OCI-LY1 (cell line): ENCODE data around the gene TTC23L.

Source experiments
- H2AFZ ChIP-seq: fragments of 200-600 bp; sonication (generic), shearing (Covaris generic); 2 replicates; pipeline ENCODE4 v1.6.0; 2014; ENCODE audit warnings: antibody characterized with exemption, mild to moderate bottlenecking, low read length
- H3F3A ChIP-seq: fragments of 200-600 bp; sonication (generic), shearing (Covaris generic); 2 replicates; pipeline ENCODE4 v1.6.0; 2014; ENCODE audit warnings: mild to moderate bottlenecking, antibody characterized with exemption, low read length, moderate library complexity; ENCODE audit not compliant: insufficient read depth
- H3K27ac ChIP-seq: fragments of 200-600 bp; sonication (generic); 2 replicates; pipeline ENCODE4 v1.5.1; 2014; ENCODE audit warnings: low read length, mixed run types, mild to moderate bottlenecking, low read depth; ENCODE audit not compliant: poor library complexity, severe bottlenecking
- H3K27me3 ChIP-seq: fragments of 200-600 bp; sonication (generic); 2 replicates; pipeline ENCODE4 v1.6.0; 2014; ENCODE audit warnings: antibody characterized with exemption, mild to moderate bottlenecking, low read length, moderate library complexity; ENCODE audit not compliant: insufficient read depth
- H3K36me3 ChIP-seq: fragments of 200-600 bp; sonication (generic); 2 replicates; pipeline ENCODE4 v1.6.1; 2014; ENCODE audit warnings: mild to moderate bottlenecking, antibody characterized with exemption, low read length, moderate library complexity, mixed read lengths; ENCODE audit not compliant: insufficient read depth
- H3K4me1 ChIP-seq: fragments of 200-600 bp; sonication (generic); 2 replicates; pipeline ENCODE4 v1.5.1; 2014; ENCODE audit warnings: mild to moderate bottlenecking, low read length, moderate library complexity; ENCODE audit not compliant: insufficient read depth, severe bottlenecking
- H3K4me2 ChIP-seq: fragments of 200-600 bp; sonication (generic), shearing (Covaris generic); 2 replicates; pipeline ENCODE4 v1.6.1; 2014; ENCODE audit warnings: low read length
- H3K4me3 ChIP-seq: fragments of 200-600 bp; sonication (generic); 2 replicates; pipeline ENCODE4 v1.5.1; 2014; ENCODE audit warnings: low read length, low read depth, mild to moderate bottlenecking, mixed read lengths; ENCODE audit not compliant: poor library complexity, severe bottlenecking
- H3K79me2 ChIP-seq: fragments of 200-600 bp; shearing (Covaris generic); 2 replicates; pipeline ENCODE4 v1.6.1; 2016; ENCODE audit warnings: mixed run types, low read length, mixed read lengths; ENCODE audit not compliant: insufficient read depth
- H3K9ac ChIP-seq: fragments of 200-600 bp; sonication (generic), shearing (Covaris generic); 2 replicates; pipeline ENCODE4 v1.6.1; 2014; ENCODE audit warnings: mild to moderate bottlenecking, low read length, mixed read lengths
- H3K9me2 ChIP-seq: fragments of 200-600 bp; sonication (generic), shearing (Covaris generic); 2 replicates; pipeline ENCODE4 v1.6.1; 2014; ENCODE audit warnings: low read depth, mild to moderate bottlenecking, low read length, mixed read lengths
- H3K9me3 ChIP-seq: fragments of 200-600 bp; shearing (Covaris generic); 2 replicates; pipeline ENCODE4 v1.6.1; 2014; ENCODE audit warnings: low read length, mixed read lengths
- H4K20me1 ChIP-seq: fragments of 200-600 bp; sonication (generic), shearing (Covaris generic); 2 replicates; pipeline ENCODE4 v1.6.0; 2016; ENCODE audit warnings: mild to moderate bottlenecking, low read length; ENCODE audit not compliant: insufficient read depth
- CTCF ChIP-seq: fragments of 200-600 bp; sonication (generic), shearing (Covaris generic); IDR thresholded peaks from 2 replicates; pipeline ENCODE4 v1.5.1; 2017; ENCODE audit warnings: mild to moderate bottlenecking, antibody characterized with exemption, low read length, moderate library complexity, mixed read lengths
- EZH2 ChIP-seq: fragments of 200-600 bp; sonication (generic), shearing (Covaris generic); IDR thresholded peaks from 2 replicates; pipeline ENCODE4 v1.8.0; 2017; ENCODE audit warnings: borderline replicate concordance, mixed run types, mild to moderate bottlenecking, antibody characterized with exemption, low read length, moderate library complexity, mixed read lengths

The TTC23L gene

GRCh38 chr5:34929134-34929719 is 90.3 kb downstream of the TTC23L start, which contains the start of gene DNAJC21:
TSS of gene DNAJC21 (plus strand) at chr5:34929559. CDS start at chr5:34929820, 261 bp downstream.
- no peaks in the 10 kb centered on the region for H3K9me2 ChIP-seq
- peaks cover 44% of the 10 kb centered on the region for H3K36me3 ChIP-seq
- no peaks in the 10 kb centered on the region for H3F3A ChIP-seq
- peaks cover 39% of the 10 kb centered on the region for H3K79me2 ChIP-seq
- peak within 1 kb of the TSS; percentile 98 for H3K4me3 ChIP-seq
- peak within 1 kb of the TSS; percentile 48 for H3K27ac ChIP-seq
- peak within 1 kb of the TSS; percentile 92 for H3K4me2 ChIP-seq
- H3K9me3 ChIP-seq = no peaks in the 10 kb centered on the region
- no peak within 1 kb of the TSS for H2AFZ ChIP-seq
- H4K20me1 ChIP-seq = no peaks in the 10 kb centered on the region
- TF ChIP-seq EZH2 (no peak), CTCF (no peak)
- no peaks in the 10 kb centered on the region for H3K27me3 ChIP-seq
- H3K9ac ChIP-seq = peak within 1 kb of the TSS; percentile 97
- peaks cover 24% of the 10 kb centered on the region for H3K4me1 ChIP-seq

GRCh38 chr5:34929720-34930461 is 90.9 kb downstream of the TTC23L start:
- Histone ChIP-seq H3K4me1 (peaks cover 24% of the 10 kb centered on the region), H3K27me3 (no peaks in the 10 kb centered on the region), H3K9ac (peak overlapping the region; percentile 97), H3K27ac (peak overlapping the region; percentile 48), H3K9me3 (no peaks in the 10 kb centered on the region), H3K9me2 (no peaks in the 10 kb centered on the region), H3K4me3 (peak overlapping the region; percentile 98), H3K79me2 (peaks cover 39% of the 10 kb centered on the region), H4K20me1 (no peaks in the 10 kb centered on the region), H3F3A (no peaks in the 10 kb centered on the region), H2AFZ (no peak overlapping the region), H3K4me2 (peak overlapping the region; percentile 92), H3K36me3 (peaks cover 40% of the 10 kb centered on the region)
- TF ChIP-seq EZH2 (no peak), CTCF (no peak)

GRCh38 chr5:34930462-34930844 is 91.5 kb downstream of the TTC23L start:
- peaks cover 39% of the 10 kb centered on the region for H3K79me2 ChIP-seq
- no peaks in the 10 kb centered on the region for H4K20me1 ChIP-seq
- H3K4me2 ChIP-seq = peak overlapping the region; percentile 92
- no peaks in the 10 kb centered on the region for H3K27me3 ChIP-seq
- H2AFZ ChIP-seq = no peak overlapping the region
- no peaks in the 10 kb centered on the region for H3F3A ChIP-seq
- H3K4me1 ChIP-seq = peaks cover 24% of the 10 kb centered on the region
- H3K4me3 ChIP-seq = peak overlapping the region; percentile 98
- H3K9me3 ChIP-seq = no peaks in the 10 kb centered on the region
- H3K9ac ChIP-seq = peak overlapping the region; percentile 97
- H3K36me3 ChIP-seq = peaks cover 40% of the 10 kb centered on the region
- H3K9me2 ChIP-seq = no peaks in the 10 kb centered on the region
- no peak for TF ChIP-seq CTCF
- no peak for TF ChIP-seq EZH2
- H3K27ac ChIP-seq = no peak overlapping the region
